OCI-M2 (cell line): ENCODE measurements around the gene RNU6-1.

Source experiments
- DNase-seq: peaks from one replicate; lab custom pipeline; 2025; ENCODE audit not compliant: unreplicated experiment; lab: John Stamatoyannopoulos, UW

RNU6-1 gene

DNA sequence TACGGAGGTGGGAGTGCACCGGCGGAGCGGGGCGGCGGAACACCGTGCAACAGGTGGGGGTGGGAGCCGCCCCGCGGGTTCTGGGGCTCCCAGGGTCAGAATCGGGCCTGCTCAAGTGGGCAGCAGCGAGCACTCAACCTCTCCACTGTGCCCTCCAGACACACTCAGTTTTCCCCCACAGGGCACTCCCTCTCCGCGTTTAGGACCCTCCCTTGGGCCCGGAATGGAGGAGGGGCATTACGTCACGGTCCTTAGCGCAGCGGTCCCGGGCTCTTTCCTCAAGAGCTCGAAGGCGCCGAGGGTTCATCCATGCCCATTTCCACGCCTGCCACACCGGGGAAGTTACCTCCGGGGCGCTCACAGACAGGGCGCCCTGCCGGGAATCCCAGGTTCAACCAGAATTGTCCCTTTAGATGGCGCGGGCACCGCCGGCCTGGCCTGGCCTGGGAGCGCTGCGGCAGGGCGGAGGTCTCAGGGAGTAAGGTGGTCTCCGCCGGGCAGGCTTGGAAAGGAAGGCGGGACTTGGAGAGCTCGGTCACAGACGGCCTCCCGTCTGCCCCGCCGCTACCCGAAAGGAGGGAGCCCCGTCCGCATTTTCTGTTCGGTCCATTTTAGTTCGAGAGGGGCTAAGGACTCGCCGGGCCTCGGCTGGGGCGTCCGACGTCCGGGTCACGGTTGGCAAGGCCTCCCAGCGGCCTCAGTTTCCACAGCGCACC, 5.1 kb downstream of the RNU6-1 start:
- no peak for DNase-seq

DNA sequence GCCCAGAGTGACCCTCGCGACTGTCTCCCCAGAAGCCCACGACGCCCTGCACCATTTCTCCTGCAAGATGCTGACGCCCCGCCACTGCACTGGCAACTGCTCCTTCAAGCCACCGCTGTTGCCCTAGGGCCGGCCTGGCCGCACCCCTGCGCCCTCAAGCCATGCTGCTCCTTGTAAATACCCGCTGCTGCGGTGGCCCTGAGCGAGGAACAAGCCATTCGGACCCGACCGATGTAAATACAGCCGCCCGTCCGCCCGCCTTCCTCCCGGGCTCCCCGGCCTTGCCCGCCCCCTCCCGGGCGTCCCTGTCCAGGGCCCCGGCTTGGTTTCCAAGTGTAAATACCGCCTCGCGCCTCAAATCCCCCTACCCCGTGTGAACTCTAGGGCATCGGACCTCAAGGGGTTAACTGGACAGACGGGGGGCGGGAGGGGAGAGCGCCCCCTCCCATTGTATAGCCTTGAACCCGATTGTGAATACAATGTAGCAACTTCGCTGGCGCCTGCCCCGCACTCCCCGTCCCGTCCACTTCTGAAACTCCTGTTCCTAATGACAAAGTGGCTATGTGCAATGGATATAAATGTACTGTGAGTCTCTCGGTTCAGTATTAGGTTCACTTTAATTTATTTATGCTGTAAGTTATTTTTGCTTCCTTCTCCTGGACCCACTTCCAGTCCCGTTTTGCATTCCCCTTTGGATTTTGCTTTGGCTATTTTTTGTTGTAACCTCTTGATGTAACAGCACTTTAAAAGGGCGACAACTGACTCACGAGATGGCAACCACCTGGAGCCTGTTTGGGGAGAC, 5.9 kb downstream of the RNU6-1 start:
- DNase-seq = no peak

DNA sequence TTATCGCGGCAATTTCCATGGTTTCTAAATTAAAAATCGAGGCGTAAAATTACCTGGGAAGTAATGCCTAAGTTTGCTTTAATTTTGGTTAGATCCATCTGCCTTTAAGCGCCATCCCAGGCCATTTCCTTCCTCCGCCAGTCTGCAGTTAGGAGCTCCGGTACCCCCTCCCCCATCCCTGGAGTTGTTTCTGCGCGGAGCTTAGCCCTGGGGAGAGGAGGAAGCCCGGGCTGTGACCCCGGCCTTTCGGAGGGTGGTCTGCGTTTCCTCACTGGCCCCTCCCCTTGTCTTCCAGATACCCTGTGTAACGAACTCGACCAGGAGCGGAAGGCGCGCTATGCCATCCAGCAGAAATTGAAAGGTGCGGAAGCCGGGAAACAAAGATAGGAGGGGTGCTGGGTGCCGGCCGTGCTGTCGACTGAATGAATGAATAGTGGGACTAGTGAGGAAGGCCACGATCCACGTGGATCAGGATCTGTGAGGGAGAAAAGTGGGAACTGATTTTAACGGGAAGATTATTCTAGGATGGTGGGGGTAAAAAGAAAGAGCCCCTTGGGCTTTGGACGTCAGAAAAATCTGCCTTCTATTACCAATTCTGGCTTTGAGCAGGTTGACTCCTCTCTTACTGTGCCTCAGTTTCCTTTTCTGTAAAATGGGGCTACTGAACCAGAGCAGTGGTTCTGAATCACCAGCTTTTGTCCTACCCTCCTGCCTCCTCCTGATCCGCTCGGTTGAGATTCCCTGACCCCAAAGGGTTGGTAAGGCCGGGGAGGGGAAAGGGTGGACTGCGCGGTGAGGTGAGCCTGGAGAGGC, 6.7 kb downstream of the RNU6-1 start:
- DNase-seq = no peak

DNA sequence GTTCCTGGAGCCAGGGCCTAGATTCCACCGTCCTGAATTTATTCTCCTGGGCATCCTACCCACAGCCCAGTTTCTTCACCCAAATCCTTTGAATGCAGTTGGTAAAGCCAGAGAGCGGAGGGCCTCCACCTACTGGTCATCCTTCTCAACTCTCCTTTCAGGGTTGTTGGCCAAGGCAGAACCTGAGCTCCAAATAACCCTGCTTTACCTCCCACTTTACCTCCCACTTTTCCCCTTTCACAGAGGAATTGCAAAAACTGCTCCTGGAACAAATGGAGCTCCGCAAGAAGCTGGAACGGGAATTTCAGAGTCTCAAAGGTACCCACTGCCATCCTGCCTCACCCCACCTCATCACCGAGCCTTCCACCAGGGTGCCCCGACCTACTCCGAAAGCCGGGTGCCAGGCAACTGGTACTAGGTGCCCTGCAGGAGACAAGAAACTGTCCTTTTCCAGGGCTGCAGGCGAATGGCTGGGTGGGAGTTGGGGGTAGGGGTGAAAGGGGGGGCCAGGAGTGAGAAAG, 7.8 kb downstream of the RNU6-1 start:
- no peak for DNase-seq

DNA sequence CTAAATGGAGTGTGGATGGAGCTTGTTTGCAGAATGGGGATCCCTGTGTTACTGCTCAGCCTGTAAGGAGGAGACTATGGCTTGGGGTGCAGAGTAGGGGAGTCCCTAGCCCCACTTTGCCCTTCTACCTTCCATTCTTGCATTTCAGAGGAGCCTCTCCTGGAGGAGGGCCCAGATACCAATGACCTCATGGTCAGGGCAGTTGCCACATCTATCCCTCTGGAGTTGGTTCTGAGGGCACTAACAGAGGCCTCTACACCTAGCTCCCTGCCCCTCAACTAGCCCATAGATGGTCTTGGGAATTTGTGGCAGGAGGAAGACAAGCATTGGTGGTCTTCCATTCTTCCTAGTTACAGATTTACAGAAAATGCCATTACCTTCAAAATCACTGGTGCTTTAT, 8.5 kb downstream of the RNU6-1 start:
- DNase-seq = no peak

DNA sequence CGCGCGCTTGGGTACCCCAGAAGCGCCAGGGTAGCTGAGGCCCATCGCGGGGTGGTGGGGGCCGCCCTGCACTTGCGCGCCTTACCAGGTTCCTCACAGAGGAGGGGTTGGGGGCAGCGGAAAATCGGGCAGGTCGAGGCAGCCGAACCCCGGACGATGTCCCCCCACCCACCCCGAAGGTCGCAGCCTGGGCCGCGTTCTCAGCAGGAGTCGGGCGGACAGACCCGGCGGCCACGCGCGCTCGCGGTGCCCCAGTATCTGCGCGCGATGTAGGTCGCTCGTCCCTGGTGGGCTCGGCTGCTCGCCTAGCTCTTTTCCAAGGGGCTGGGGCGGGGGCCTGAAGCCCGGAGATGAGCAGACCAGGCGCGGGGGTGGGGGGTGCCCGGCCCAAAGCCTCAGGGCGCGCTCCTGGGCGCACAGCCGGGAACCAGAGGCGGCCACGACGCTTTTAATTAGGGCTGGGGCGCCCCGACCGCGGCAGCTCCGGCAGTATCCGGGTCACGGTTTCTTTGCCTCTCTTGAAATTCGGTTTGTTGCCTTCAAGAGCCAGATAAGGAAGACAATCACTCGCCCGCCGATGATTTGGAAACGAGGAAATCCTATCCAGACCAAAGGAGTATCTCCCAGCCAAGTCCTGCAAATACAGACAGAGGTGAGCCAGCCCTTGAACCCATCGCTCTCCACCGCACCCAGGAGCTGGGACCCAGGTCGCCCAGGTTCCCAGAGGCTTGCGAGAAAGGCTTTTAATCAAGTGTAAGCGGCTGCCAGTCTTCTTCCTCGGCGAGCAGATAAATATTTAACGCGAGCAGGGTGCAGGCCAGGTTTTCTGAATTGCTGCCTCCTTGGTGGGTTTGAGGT, 10.0 kb downstream of the RNU6-1 start:
- DNase-seq = no peak

DNA sequence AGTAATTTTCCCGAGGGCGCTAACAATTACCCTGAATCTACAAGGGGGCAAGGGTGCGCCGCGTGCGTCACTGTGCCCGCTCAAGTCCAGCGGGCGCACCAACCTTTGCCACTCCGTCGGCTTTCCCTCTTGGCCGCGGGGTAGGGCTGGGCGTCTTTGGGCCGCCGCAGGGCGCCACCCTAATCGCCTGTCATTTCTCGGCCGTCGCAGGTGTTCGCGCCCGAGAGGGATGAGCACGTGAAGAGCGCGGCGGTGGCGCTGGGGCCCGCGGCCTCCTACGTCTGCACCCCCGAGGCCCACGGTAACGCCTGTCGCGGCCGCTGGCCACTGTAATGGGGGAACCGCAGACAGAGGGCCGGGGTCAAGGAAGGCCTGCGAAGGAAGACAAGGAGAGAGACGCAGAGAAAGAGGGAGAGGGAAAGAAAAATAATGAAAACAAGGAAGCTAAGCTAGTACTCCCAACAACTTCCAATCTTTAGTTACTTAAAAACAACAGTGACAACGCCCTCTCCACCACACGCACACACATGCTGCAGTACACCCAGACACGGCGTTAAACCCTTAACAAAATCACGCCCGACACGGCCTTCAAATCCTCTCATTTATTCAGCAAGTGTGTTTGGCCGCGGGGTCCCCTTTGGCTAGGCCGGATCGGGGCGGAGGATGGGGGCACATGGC, 10.7 kb downstream of the RNU6-1 start:
- DNase-seq = no peak

DNA sequence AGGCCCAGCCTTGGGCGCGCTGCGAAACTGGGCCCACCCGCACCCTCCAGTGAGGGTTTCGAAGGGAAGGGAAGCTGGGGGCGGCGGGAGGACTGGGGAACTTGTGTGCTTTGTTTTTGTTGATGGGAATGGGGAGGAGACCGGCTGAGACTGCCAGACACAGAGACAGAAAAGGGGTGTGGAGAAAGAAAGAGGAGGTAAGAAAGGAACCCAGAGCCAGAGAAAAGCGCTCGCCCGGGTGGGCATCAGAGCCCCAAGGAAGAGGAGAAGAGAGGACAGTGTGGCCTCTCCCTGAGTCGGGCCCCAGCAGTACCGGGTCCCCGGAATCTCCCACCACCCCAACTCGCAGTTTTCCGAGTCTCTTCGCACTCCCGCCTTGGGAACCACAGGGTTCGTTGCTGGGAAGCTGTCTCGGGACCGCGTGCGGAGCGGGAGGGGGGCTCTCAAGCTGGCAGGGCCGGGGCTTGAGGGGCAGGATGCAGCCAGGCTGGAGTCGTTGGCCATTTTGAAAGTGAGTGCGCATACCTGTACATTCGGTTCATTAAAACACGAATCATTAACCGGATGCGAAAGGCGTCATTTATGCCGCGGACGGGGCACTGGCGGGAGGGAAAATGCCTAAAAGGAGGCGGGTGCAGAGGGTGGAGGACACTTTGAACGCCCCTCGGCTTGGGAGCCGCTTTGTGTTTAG, 11.4 kb downstream of the RNU6-1 start:
- no peak for DNase-seq

DNA sequence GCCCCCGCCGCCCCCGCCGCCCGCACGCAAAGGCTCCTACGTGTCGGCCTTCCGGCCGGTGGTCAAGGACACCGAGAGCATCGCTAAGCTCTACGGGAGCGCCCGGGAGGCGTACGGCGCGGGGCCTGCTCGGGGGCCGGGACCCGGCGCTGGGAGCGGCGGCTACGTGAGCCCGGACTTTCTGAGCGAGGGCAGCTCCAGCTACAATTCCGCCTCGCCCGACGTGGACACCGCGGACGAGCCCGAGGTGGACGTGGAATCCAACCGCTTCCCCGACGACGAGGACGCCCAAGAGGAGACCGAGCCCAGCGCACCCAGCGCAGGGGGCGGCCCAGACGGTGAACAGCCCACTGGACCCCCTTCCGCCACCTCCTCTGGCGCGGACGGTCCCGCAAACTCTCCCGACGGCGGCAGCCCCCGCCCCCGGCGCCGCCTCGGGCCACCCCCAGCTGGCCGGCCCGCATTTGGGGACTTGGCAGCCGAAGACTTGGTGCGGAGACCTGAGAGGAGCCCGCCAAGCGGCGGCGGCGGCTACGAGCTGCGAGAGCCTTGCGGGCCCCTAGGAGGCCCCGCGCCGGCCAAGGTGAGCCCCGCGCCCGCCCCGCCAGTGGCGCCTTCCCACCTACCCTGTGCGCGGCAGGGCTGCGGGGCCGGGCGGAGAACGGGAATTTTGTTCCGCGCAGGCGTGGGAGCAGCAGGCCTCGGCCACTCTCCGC, 12.1 kb downstream of the RNU6-1 start:
- DNase-seq = no peak

DNA sequence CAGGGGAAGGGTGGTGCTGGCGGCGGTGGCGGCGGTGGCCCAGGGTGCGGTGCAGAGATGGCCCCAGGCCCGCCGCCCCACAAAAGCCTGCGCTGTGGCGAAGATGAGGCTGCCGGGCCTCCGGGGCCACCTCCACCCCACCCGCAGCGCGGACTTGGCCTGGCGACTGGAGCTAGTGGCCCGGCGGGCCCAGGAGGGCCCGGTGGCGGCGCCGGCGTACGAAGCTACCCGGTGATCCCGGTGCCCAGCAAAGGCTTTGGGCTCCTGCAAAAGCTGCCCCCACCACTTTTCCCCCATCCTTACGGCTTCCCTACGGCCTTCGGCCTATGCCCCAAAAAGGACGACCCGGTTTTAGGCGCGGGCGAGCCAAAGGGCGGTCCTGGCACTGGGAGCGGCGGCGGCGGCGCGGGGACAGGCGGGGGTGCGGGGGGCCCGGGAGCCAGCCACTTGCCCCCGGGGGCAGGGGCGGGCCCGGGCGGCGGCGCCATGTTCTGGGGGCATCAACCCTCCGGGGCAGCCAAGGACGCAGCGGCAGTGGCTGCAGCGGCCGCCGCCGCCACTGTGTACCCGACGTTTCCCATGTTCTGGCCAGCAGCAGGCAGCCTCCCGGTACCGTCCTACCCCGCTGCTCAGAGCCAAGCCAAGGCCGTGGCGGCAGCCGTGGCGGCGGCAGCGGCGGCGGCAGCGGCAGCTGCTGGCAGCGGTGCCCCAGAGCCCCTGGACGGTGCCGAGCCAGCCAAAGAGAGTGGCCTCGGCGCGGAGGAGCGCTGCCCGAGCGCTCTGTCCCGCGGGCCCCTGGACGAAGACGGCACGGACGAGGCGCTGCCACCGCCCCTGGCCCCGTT, 12.9 kb downstream of the RNU6-1 start:
- DNase-seq = no peak

DNA sequence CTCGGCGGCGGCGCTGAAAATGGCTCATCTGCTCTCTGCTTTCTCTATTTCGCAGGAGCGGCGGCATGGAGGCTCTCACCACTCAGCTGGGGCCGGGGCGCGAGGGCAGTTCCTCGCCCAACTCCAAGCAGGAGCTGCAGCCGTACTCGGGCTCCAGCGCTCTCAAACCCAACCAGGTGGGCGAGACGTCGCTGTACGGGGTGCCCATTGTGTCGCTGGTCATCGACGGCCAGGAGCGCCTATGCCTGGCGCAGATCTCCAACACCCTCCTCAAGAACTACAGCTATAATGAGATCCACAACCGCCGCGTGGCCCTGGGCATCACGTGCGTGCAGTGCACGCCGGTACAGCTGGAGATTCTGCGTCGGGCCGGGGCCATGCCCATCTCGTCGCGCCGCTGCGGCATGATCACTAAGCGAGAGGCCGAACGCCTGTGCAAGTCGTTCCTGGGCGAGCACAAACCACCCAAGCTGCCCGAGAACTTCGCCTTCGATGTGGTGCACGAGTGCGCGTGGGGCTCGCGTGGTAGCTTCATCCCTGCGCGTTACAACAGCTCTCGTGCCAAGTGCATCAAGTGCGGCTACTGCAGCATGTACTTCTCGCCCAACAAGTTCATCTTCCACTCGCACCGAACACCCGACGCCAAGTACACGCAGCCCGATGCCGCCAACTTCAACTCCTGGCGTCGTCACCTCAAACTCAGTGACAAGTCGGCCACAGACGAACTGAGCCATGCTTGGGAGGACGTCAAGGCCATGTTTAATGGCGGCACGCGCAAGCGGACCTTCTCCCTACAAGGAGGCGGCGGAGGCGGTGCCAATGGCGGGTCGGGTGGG, 13.7 kb downstream of the RNU6-1 start:
- DNase-seq = no peak

DNA sequence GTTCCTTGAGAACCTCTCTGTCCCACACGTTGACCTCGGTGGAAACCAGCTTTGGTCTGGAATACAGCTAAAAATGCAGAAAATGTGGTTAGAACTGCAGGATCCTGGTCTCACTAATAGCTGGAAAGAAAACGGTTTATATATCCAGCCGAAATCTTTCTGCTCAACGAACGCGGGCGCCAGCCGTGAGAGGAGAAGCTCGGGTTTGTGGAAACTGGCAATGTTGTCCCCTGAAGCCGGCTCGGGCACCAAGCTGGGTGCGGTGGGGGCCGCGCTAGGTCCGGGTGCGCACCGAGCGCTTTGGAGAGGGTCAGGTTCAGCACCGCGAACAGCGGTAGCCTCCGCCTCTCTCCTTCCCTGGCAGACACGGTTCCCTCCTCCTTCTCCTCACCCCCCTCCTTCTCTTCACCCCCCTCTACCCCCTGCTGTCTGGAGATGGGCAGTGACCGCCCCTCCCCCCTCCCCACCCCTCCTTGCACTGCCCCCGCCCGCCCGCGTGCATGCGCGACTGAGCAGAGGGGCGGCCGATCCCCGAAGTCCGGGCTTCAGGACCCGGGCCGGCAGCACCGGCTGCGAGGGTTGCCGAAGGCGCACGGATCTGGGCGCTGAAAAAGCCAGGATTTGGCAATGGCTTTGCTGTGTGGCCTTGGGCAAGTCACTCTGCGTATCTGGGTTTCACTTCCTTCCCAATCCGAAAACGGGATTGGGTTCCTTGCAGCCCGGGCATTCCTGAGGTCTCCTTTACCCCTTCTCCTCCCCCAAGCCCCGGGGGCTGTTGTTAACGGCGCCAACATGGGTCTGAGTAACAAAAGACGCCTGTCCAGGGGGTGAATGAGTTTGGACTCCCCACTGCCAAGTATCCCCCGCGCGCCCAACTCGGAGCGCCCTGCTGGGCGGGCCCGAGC, 14.6 kb downstream of the RNU6-1 start, which contains the start of gene SKOR1:
Gene SKOR1, plus strand, starts transcription at position 534 of the 905 bp plus-strand sequence. Its CDS starts 94 bp downstream, at position 628.
- DNase-seq = no peak

DNA sequence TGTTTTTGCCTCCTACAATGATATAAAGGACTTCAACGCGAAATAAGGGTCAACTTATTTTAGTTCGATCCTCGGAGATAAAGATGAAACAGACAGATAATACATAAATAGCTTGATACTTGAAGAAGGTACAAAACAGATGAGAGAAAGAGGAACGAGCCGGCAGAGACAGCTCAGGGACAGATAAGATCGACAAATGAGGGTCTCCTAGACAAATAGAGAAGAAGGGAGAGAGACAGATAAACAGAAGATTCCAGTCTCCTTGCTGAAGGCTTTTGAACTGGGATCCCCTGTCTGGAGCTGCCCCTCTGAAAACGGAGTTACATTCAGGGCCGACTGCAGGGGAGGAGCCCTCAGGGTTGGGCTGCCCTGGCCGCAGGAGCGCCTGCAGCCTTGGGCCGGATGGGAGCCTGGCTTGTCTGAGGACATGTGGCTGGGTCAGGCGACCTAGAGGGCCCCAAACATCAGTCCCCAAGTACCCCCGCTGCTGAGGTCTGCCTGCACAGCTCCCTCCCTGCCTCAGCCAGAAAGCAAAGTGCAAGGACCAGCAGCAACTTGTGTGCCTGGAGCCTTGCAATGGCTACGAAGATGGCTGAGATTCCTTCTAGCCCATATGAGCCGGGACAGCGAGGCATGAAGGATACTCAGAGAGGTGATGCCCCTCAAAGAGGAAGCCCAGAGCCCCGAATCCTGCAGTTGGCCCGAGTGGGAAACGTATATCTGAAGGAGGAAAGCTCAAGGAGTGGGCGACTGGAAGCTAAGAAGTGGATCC, 15.5 kb downstream of the RNU6-1 start:
- no peak for DNase-seq

DNA sequence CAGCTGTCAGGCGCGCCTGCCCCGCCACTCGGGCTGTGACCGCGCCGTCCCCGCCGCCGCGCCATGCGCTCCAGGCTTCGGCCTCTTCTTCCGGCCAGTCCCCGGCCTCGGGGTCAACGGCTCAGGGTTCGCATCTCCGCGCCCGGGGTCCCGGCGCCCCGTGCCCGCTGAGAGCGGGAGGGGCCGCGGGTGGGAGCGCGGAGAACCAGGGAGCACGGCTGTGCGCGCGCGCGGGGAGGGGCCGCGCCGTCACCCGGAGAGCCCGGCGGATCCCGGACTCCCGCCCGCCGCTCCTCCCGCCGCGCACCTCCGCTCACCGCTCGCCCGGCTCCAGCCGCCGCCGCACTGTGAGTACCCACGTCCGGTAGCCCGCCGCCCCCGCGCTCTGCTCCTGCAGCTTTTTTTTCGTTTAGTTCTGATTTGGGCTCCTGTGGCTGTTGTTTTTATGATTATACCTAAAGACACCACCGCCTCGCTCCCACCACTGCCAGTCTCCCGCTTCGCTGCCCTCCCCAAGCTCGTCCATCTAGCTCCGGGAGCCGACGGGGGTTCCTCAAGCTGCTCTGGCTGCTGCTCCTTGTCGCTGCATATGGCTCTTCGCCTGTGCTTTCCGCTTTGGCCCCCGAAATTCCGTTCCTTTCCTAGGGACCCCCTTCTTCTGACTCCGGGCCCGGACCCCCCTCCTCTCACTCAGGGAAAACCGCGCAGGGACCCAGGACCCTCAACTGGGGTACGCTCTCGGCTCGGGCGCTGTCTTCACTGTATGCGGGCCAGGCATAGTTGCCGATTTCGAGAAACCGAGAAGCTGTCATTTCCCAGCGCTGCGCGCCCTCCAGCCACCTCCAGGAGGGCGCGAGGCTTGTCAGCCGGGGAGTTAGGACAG, 16.3 kb downstream of the RNU6-1 start:
- DNase-seq = no peak
